A204.1 (cell line): ENCODE measurements around the gene IKZF1.

Source experiments
- FAIRE-seq: peaks from 2 replicates; lab custom pipeline; 2012; peaks lifted over from hg19 to GRCh38; lab: Jason Lieb, UNC

Gene IKZF1

GRCh38 chr7:50355817-50356178, 51.3 kb downstream of the IKZF1 start:
- no peak for FAIRE-seq

GRCh38 chr7:50356212-50356944, 51.9 kb downstream of the IKZF1 start:
- FAIRE-seq: no peak

DNA sequence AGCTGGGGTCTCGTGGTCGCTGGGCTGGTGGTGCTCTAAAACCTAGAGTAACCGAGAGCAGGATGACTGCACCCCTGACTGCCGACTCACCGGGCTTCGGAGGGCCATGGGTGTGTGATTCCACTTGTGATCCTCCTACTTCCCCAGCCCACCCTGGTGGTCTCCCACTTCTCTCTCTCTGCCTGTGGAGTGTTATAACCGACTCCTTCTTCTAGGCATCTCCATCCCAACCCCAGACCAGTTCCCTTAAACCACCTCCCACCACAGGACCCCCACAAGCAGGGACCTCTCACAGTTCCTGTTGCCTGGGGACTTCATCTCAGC, 52.4 kb downstream of the IKZF1 start:
- FAIRE-seq: no peak

DNA sequence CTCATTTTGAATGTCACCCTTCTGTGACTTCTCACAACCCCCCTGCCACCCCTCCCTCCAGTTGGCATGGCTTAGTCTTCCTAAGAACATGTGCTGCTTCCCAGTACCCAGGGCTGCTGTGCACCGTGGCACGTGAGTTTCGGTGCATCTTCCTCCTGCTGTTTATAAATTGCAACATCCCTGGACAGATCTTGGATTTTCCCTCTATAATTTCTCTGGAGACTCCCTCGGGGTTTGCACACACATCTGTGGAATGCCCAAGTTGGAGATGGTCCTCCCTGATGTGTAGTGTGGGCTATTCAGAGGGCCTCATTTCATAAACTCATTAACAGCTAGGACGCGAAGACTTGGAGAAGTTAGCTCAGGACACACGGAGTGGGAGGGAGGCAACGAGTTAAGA, 52.9 kb downstream of the IKZF1 start:
- no peak for FAIRE-seq

- FAIRE-seq: no peak
Observed at GRCh38 chr7:50358041-50358705, 53.7 kb downstream of the IKZF1 start.

- no peak for FAIRE-seq
Observed at GRCh38 chr7:50358779-50359178, 54.3 kb downstream of the IKZF1 start.

DNA sequence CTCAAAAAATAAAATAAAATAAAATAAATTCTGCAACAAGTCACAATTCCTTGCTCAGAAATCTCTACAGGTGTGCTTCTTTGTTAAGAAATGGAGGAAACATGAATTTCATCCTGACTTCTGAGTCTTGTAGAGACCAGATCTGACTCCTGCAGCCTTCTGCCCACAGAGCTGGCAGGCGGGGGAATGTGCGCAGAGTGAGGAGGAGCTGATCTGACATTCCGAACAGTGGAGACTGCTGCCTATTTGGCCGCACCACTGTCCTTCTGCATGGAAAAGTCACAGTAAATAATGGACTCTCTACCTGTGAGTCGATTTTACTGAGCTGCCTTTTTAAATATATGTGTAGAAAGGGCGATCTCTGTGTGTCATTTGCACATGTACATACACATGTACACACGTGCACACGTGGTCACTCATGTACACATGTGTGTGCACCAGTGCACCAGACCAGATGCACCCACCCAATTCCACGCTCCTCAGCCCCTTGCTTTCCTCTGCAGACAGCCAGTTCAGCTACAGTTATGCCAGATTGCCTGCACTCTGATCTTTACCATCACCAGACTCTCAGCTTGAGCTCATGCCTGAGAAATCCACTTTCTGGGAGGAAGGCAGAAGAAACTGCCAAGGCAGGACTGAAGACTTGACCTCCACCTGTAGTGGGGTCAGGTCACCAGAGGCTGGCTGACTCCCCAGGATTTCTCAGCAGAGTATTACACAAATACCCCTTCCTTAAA, 54.9 kb downstream of the IKZF1 start:
- no peak for FAIRE-seq

DNA sequence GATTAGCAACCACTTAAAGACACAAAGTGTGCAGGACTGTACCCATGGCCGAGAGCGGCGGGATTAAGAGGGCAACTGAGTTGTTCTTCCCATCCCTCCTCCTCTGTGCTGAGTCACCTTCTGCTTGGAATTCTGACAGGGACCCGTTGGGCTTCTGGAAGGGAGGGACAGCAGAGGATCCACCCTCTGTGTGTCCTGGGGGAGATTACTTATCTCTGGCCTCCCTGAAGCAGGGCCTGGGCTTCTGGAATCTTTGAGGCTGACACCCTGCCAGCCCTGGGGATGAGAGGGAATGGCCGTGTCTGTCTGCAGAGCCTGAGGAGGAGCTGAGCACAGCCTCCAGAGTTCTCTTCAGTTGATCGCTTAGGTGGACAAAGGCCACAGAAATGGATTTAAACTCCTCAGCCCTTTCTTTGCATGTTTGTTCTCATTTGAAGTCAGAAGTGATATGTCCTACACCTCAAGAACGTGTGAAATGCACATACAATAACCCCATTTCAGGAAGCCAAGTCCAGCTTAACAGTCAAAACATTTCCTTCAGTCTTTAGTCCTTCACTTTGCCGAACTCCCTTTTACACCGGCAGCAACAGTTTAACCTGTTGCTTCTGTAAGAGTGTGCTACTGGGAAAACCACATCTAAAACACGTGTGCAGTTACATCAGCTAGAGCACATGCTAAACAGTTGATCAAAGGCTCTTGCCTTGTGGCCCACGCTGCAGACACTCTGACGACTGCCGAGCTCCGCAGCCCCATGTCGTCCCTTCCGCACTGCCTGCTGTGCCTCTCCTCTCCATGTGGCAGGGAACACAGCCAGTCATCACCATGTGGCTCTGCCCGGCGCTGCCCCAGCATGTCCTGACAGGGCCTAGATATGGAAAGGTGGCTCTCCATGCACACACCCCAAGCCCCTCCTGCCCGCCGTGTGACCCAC, 55.7 kb downstream of the IKZF1 start:
- FAIRE-seq: no peak

DNA sequence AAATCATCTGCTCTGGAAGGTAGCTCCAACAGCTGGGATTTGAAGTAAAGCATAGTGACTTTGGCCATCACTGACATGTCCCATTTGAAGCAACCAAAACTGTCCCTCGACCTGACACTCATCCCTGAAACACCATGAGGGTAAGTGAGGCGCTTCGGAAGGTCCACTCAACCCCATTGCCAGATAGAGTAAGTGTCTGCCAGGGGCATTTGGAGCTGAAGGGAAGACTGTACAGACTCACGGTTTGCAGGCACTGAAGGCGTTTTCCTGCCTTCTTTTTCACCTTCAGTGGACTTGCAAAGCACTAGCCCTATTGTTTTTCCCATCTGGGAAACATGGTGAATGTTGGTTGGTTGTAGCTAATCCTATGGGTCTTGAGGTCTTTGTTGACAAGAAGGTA, 57.6 kb downstream of the IKZF1 start:
- FAIRE-seq: no peak

DNA sequence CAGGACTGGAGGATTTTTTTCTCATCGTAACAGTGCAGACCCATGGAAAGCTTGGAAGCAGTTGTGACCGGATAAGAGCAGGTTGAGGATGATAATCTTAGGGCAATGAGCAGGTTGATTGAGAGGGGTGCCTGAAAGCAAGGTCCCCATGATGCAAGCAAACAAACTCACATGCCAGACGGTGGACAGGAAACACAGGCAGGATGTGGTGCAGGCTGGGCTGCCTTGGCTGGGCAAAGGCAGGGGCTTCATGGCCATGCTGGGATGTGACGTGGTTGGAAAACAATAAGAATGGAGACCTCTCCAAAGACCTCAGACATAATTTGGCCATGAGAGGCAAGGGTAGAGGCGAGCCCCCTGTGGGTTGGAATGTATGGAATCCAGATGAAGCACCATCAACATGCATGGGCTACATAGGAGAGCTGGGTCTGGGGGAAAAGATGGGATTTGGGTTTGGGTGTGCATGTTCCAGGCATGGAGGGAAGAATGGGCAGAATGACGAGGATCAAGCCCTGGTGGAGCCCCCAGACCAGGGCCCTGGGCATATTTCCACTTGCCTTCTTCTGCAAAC, 58.3 kb downstream of the IKZF1 start:
- no peak for FAIRE-seq

GRCh38 chr7:50363327-50364060, 59.0 kb downstream of the IKZF1 start:
- FAIRE-seq: no peak

DNA sequence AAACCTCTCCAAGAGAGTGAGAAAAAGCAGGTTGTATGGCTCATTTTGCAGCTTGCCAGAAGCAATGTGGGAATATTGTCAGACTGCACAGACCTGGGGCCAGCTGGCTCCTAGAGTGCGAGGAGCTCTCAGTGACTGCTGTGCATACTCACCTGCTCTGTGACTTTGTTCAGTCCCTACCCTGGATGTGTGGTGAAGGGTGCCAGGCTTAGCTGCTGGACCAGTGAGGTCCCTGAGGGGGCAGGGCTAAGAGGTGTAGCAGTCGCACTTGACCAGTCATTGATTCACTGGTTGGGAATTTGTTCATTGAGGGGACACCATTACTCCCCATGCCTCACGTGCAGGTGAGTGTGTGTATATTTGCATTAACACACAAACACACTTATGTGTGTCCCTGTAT, 60.1 kb downstream of the IKZF1 start:
- FAIRE-seq: no peak

DNA sequence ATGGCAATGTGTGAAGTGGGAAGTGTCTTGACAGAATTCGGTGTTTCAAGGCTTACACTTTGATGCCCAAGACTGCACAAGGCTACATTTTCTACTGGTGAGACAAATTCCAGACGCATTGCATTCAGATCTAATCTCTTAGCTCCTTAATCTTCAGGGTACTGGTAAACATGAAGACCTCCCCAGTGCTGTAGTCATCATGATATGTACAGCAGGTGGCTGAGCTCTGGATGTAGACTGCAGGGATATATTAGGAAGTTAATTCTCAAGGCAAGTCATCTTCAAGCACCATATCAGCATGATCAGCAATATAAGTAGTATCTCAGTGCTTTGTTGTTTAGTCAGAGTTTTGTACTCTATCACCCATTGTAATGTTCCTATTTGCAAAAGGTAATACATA, 61.8 kb downstream of the IKZF1 start:
- FAIRE-seq: no peak

- FAIRE-seq: no peak
Observed at GRCh38 chr7:50367100-50367499, 62.6 kb downstream of the IKZF1 start.

- FAIRE-seq: no peak
Observed at GRCh38 chr7:50367570-50367969, 63.1 kb downstream of the IKZF1 start.

- no peak for FAIRE-seq
Observed at GRCh38 chr7:50368366-50368765, 63.9 kb downstream of the IKZF1 start.

DNA sequence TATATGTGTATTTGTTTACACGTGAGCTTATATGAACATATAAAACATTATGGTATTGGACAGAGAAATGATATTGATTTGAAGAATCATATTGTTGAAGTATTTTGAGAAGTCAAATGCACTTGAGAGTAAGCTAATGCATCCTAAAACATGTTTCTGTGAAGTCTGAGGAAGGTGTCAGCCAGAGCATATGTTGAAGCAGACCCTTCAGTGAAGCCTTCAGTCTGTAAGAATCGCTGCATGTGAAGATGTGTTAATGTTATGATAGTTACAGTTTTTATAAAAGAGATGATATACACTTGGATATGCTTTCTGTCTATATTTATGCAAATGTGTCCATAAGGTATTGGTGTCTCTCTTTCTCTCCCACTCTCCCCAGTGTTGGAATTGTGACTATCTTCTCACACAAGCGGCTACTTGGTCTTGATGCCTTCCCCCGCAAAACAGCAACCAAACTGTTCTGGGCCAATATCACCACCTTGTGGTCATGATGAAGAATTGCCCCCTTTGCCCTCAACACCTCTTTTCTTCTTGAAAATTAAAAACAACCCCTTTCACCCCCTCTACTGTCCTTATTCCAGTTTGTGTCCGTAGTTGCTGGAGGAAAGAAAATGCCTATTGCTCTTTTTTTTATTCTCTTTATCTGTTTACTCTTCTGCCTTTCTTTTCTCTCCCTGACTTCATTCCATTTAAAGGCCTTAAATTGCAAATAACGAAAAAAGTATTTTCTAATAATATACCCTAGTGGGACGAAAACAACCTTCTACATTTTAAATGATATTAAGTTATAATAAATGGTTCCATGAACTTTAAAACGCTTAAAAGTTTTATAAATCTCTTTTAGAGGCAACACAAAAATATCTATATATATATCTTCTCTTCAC, 64.9 kb downstream of the IKZF1 start:
- no peak for FAIRE-seq

DNA sequence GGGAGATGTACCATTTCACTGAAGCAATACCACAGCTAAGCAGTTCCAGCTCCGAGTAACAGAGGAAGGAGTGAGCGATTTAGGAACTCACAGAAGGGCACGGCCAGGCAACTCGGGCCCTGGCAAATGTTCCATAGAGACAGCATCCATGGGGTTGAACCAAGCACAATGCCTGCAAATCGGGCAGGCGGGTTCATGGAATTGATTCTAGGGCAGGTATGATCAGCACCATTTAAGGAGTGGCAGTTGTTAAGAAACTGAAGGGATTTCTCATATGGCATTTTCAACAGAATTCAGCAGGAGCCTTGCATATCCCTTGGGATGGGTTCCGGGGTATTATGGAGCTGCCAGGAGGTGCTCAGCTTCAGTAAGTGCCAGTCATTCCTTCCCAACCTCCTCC, 66.4 kb downstream of the IKZF1 start:
- no peak for FAIRE-seq

DNA sequence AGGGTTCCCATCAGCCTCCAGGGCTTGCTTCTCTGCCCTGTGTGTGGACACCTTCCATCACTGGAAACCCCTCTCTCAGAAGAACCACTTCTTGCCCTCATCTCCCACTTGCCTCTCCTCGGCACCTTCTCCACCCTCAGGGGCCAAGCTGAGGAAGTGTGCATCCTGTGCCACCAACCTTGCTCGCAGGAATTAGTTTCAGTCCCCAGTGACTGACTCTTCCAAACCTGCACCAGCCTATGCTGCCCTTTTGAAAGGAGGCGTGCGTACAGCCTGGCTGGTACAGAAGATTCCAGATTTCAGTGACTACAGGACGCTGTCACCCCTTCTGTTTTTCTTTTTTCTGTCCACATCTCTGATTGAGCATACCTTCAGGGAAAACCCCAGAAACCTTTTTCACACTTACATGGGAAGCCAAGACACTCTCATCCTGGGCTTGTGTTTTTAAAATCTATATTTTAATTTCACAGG, 67.1 kb downstream of the IKZF1 start:
- no peak for FAIRE-seq

DNA sequence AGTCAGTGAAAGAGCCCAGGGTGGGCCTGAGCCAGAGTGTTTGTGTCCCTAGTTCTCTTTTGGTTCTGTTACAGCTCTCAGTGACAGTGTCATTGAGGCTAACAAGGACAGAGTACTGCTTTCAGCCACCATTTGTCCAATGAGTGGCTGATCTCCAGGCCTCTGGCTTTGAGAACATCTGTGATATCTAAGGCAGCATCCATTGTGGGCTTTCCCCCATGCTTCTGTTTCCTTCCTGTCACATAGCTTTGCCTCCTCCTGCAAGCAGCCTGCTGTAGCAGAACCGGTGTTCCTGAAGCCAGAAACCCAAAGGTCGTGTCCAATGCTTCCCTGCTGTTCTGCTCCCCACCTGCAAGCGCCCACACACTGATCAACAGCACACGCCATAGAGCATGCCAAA, 68.4 kb downstream of the IKZF1 start:
- no peak for FAIRE-seq
